Activated CD8-positive, alpha-beta memory T cell treated with anti-CD3 and anti-CD28 coated beads, Interleukin-2, amount 50 U/mL, for 1 hour (primary cell): ENCODE measurements around the gene MEIOB.
"Not testable (repeated sequence)": the region's sequence is repeated elsewhere in the genome, so short reads cannot be mapped to it uniquely, and the experiment has no call there.

Source experiments
- DNase-seq: peaks from one replicate; pipeline ENCODE4 v3.0.0-alpha.2; 2020; ENCODE audit errors: extremely low read depth

Gene MEIOB

GRCh38 chr16:1815461-1815860 lies 56.5 kb downstream of the MEIOB start:
- DNase-seq = no peak

- DNase-seq = no peak
Measured at GRCh38 chr16:1812732-1813163, 59.2 kb downstream of the MEIOB start.

GRCh38 chr16:1810536-1810935 lies 61.4 kb downstream of the MEIOB start:
- DNase-seq = no peak

- DNase-seq = no peak
Measured at GRCh38 chr16:1810106-1810505, 61.9 kb downstream of the MEIOB start.

- no peak for DNase-seq
Measured at GRCh38 chr16:1809281-1809801, 62.6 kb downstream of the MEIOB start.

- no peak for DNase-seq
Measured at GRCh38 chr16:1808691-1809090, 63.3 kb downstream of the MEIOB start.

- DNase-seq = no peak
Measured at GRCh38 chr16:1807626-1808025, 64.3 kb downstream of the MEIOB start.

- DNase-seq = no peak
Measured at GRCh38 chr16:1800701-1801100, 71.3 kb downstream of the MEIOB start.

- not testable (repeated sequence) for DNase-seq
Measured at GRCh38 chr16:1799263-1799662, 72.7 kb downstream of the MEIOB start.

- no peak for DNase-seq
Measured at GRCh38 chr16:1794908-1795666, 76.9 kb downstream of the MEIOB start.

- no peak for DNase-seq
Measured at GRCh38 chr16:1794221-1794871, 77.6 kb downstream of the MEIOB start.

GRCh38 chr16:1793578-1794220 lies 78.3 kb downstream of the MEIOB start, which contains the start of gene IGFALS:
TSS of gene IGFALS (minus strand) at chr16:1793705. CDS start at chr16:1793652, 53 bp downstream.
- no peak for DNase-seq

GRCh38 chr16:1792836-1793577 lies 79.0 kb downstream of the MEIOB start:
- DNase-seq = no peak

- DNase-seq = no peak
Measured at GRCh38 chr16:1791943-1792812, 79.8 kb downstream of the MEIOB start.

- DNase-seq = no peak
Measured at GRCh38 chr16:1791256-1791942, 80.6 kb downstream of the MEIOB start.

GRCh38 chr16:1790611-1791255 lies 81.2 kb downstream of the MEIOB start:
- DNase-seq = no peak

- no peak for DNase-seq
Measured at GRCh38 chr16:1790261-1790610, 81.7 kb downstream of the MEIOB start.

GRCh38 chr16:1789643-1790045 lies 82.3 kb downstream of the MEIOB start:
- DNase-seq = no peak

GRCh38 chr16:1788708-1789100 lies 83.3 kb downstream of the MEIOB start:
- no peak for DNase-seq
